Breast epithelium (tissue), 4 donors: ENCODE data around the gene MBOAT1. TPM values are rescaled to one million over a fixed set of nuclear protein-coding genes. Genes with fewer than 3 reads are reported as not detected.

ENCODE experiments used
- DNase-seq, 2 donors: peaks; one replicate each; pipeline ENCODE4 v3.0.0-alpha.2; 2019; ENCODE audit warnings: low spot score in 2 of 2
- H3K27ac ChIP-seq, 2 donors: fragments of 200-600 bp; sonication (generic) in 1 of 2; one replicate each; pipeline ENCODE4 v1.5.1; 2016 to 2019; ENCODE audit warnings: mild to moderate bottlenecking in 1 of 2
- H3K27me3 ChIP-seq, 2 donors: fragments of 200-600 bp; sonication (generic) in 1 of 2; one replicate each; pipeline versions ENCODE4 v1.5.1 to v1.6.0; 2017 to 2019; ENCODE audit warnings: control low read depth in 1 of 2, mild to moderate bottlenecking in 1 of 2
- H3K36me3 ChIP-seq: fragments of 200-600 bp; one replicate; pipeline ENCODE4 v1.5.1; 2019
- H3K4me1 ChIP-seq, 2 donors: fragments of 200-600 bp; sonication (generic); one replicate each; pipeline ENCODE4 v1.5.1; 2016 to 2019; ENCODE audit warnings: control low read depth in 1 of 2
- H3K4me3 ChIP-seq, 3 donors: fragments of 200-600 bp; sonication (generic); 1 replicate in 2 of 3; 2 replicates in 1 of 3; pipeline ENCODE4 v1.5.1; 2016 to 2019; ENCODE audit warnings: mild to moderate bottlenecking in 3 of 3, moderate library complexity in 2 of 3
- H3K9me3 ChIP-seq, 2 donors: fragments of 200-600 bp; sonication (generic) in 1 of 2; one replicate each; pipeline ENCODE4 v1.5.1; 2016 to 2019; ENCODE audit warnings: control low read depth in 1 of 2
- CTCF ChIP-seq, 3 donors: fragments of 450-650 bp; IDR thresholded peaks; one replicate each; pipeline ENCODE4 v1.5.1; 2016 to 2017; ENCODE audit warnings: antibody characterized with exemption in 3 of 3, mild to moderate bottlenecking in 3 of 3, moderate library complexity in 3 of 3
- POLR2A ChIP-seq: fragments of 450-650 bp; IDR thresholded peaks from one replicate; pipeline ENCODE4 v1.6.1; 2016; ENCODE audit warnings: antibody characterized with exemption, mild to moderate bottlenecking, moderate library complexity
- POLR2AphosphoS5 ChIP-seq, 3 donors: sonication (generic); formaldehyde crosslinking; IDR thresholded peaks; one replicate each; pipeline ENCODE4 v1.6.1; 2017; ENCODE audit warnings: antibody characterized with exemption in 3 of 3
- intact Hi-C: fragments of 100-400 bp; cut with DNase I; formaldehyde crosslinking; loops from one replicate; pipeline ENCODE4 v1.15.1; 2023; ENCODE audit warnings: low total_unique reads
- total RNA-seq, 3 donors: library from RNA; depleted of rRNA; stranded (reverse); fragments of >200 nt; gene quantifications; one replicate each; pipeline ENCODE4 v1.1.0, GENCODE V29; 2016

The MBOAT1 gene
- total RNA-seq, 3 donors from 2014 or later, result 10.9 to 38.6 (median 26.2) TPM

GRCh38 chr6:20178327-20178726, 33.9 kb downstream of the MBOAT1 start:
- no peak for DNase-seq
- H3K9me3 ChIP-seq, result no peaks in the 10 kb centered on the region
- H3K4me3 ChIP-seq, result no peak overlapping the region
- no peak for TF ChIP-seq POLR2A
- TF ChIP-seq POLR2AphosphoS5 (IDR thresholded peaks at IDR 0.05), result no peak
- no peak for TF ChIP-seq CTCF (IDR thresholded peaks at IDR 0.05)
- H3K36me3 ChIP-seq, result no peaks in the 10 kb centered on the region
- intact Hi-C loops, result no loop called here
- no peaks in the 10 kb centered on the region for H3K27me3 ChIP-seq
- H3K4me1 ChIP-seq, result peaks cover 0 to 9% of the 10 kb centered on the region in 2 donors
- H3K27ac ChIP-seq, result no peak overlapping the region

GRCh38 chr6:20175810-20176410, 36.4 kb downstream of the MBOAT1 start:
- no peaks in the 10 kb centered on the region for H3K9me3 ChIP-seq
- intact Hi-C loops, result no loop called here
- H3K4me3 ChIP-seq, result no peak overlapping the region
- DNase-seq, result no peak
- no peaks in the 10 kb centered on the region for H3K36me3 ChIP-seq
- no peaks in the 10 kb centered on the region for H3K27me3 ChIP-seq
- H3K27ac ChIP-seq, result no peak overlapping the region
- TF ChIP-seq POLR2AphosphoS5 (IDR thresholded peaks at IDR 0.05), result no peak
- no peak for TF ChIP-seq POLR2A
- no peak for TF ChIP-seq CTCF (IDR thresholded peaks at IDR 0.05)
- H3K4me1 ChIP-seq, result no peaks in the 10 kb centered on the region

- H3K27ac ChIP-seq, result no peak overlapping the region
- H3K4me3 ChIP-seq, result no peak overlapping the region
- H3K27me3 ChIP-seq, result no peaks in the 10 kb centered on the region
- no peak for TF ChIP-seq CTCF (IDR thresholded peaks at IDR 0.05)
- no peak for TF ChIP-seq POLR2A
- no peak for TF ChIP-seq POLR2AphosphoS5 (IDR thresholded peaks at IDR 0.05)
- DNase-seq, result no peak
- no peaks in the 10 kb centered on the region for H3K9me3 ChIP-seq
- intact Hi-C loops, result loop anchor here (1.0 kb wide), 1 partner anchor 31 kb away; no protein-coding TSS in a partner anchor
- peaks cover 0 to 3% of the 10 kb centered on the region in 2 donors for H3K4me1 ChIP-seq
- H3K36me3 ChIP-seq, result no peaks in the 10 kb centered on the region
Measured at GRCh38 chr6:20173833-20174792, 38.2 kb downstream of the MBOAT1 start.

- H3K4me1 ChIP-seq, result peaks cover 0 to 3% of the 10 kb centered on the region in 2 donors
- H3K27me3 ChIP-seq, result no peaks in the 10 kb centered on the region
- H3K9me3 ChIP-seq, result no peaks in the 10 kb centered on the region
- TF ChIP-seq CTCF (IDR thresholded peaks at IDR 0.05), result no peak
- H3K36me3 ChIP-seq, result no peaks in the 10 kb centered on the region
- no peak overlapping the region for H3K4me3 ChIP-seq
- DNase-seq, result no peak
- H3K27ac ChIP-seq, result no peak overlapping the region
- intact Hi-C loops, result loop anchor here (1.0 kb wide), 1 partner anchor 19 kb away; no protein-coding TSS in a partner anchor
Measured at GRCh38 chr6:20172842-20173456, 39.3 kb downstream of the MBOAT1 start.
